GM12872 (cell line): ENCODE measurements around the gene RBL1.

Experiments used
- CTCF ChIP-seq: IDR thresholded peaks from 3 replicates; pipeline ENCODE4 v1.5.1; 2011; ENCODE audit warnings: low read depth, mild to moderate bottlenecking, low read length, moderate library complexity; ENCODE audit not compliant: insufficient read depth

Gene RBL1

GRCh38 chr20:37128803-37129202, 33.0 kb upstream of the RBL1 start:
- TF ChIP-seq CTCF: no peak

GRCh38 chr20:37123441-37123840, 27.6 kb upstream of the RBL1 start:
- no peak for TF ChIP-seq CTCF

- no peak for TF ChIP-seq CTCF
These were observed 24.7 kb upstream of the RBL1 start for GRCh38 chr20:37120497-37120896.

- no peak for TF ChIP-seq CTCF
These were observed 23.7 kb upstream of the RBL1 start for GRCh38 chr20:37119356-37120036.

- no peak for TF ChIP-seq CTCF
These were observed 18.2 kb upstream of the RBL1 start for GRCh38 chr20:37114012-37114411.

- no peak for TF ChIP-seq CTCF
These were observed 16.2 kb upstream of the RBL1 start for GRCh38 chr20:37111926-37112455.

GRCh38 chr20:37108676-37109075, 12.9 kb upstream of the RBL1 start:
- TF ChIP-seq CTCF: no peak
